BLaER1 (cell line): ENCODE measurements around the gene MRPL55.

Experiments
- H3K27ac ChIP-seq: shearing (Covaris generic); formaldehyde crosslinking; 2 replicates; pipeline ENCODE4 v1.8.1; 2022
- H3K27me3 ChIP-seq: shearing (Covaris generic); formaldehyde crosslinking; 2 replicates; pipeline ENCODE4 v1.8.1; 2022
- H3K36me3 ChIP-seq: shearing (Covaris generic); formaldehyde crosslinking; 2 replicates; pipeline ENCODE4 v1.8.1; 2022
- H3K4me1 ChIP-seq: shearing (Covaris generic); formaldehyde crosslinking; 2 replicates; pipeline ENCODE4 v1.8.1; 2022
- H3K4me2 ChIP-seq: shearing (Covaris generic); formaldehyde crosslinking; 2 replicates; pipeline ENCODE4 v1.8.1; 2022
- H3K4me3 ChIP-seq: shearing (Covaris generic); formaldehyde crosslinking; 2 replicates; pipeline ENCODE4 v1.8.1; 2022
- H3K9ac ChIP-seq: shearing (Covaris generic); formaldehyde crosslinking; 2 replicates; pipeline ENCODE4 v1.8.1; 2022
- H3K9me3 ChIP-seq: shearing (Covaris generic); formaldehyde crosslinking; 2 replicates; pipeline ENCODE4 v1.8.1; 2022
- H4K20me1 ChIP-seq: shearing (Covaris generic); formaldehyde crosslinking; 2 replicates; pipeline ENCODE4 v1.8.1; 2022
- Cebpa-rat ChIP-seq: shearing (Covaris generic); IDR thresholded peaks from 2 replicates; pipeline ENCODE4 v1.8.1; 2022

The MRPL55 gene

DNA sequence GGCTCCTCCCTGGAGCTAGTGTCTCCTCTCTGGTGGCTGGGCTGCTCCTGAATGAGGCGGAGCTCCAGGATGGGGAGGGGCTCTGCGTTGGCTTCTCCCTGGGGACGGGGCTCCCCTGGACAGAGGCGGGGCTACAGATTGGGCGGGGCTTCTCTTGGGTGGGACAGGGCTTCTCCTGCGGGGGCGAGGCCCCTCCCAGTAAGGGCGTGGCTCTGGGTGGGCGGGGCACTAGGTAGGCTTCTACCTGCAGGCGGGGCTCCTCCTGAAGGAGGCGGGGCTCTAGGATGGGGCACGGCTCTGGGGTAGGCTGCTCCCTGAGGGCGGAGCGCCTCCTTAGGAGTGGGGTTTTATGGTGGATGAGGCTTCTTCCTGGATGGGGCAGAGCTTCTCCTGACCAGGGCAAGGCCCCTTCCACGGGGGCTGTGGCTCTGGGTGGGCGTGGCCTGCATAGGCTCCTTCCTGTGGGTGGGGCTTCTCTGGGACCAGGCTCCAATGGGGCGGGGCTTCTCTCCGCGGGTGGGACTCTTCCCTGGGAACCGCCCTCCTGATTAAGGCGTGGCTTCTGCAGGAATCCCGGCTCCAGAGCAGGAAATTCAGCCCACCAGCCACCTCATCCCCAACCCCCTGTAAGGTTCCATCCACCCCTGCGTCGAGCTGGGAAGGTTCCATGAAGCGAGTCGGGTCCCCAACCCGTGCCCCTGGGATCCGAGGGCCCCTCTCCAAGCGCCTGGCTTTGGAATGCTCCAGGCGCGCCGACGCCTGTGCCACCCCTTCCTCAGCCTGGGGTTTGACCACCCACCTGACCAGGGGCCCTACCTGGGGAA is 49.3 kb downstream of the MRPL55 start:
- Histone ChIP-seq H4K20me1 (no peaks in the 10 kb centered on the region), H3K27ac (no peak overlapping the region), H3K9me3 (no peaks in the 10 kb centered on the region), H3K27me3 (peaks cover 2% of the 10 kb centered on the region), H3K36me3 (no peaks in the 10 kb centered on the region), H3K9ac (no peak overlapping the region), H3K4me1 (no peaks in the 10 kb centered on the region), H3K4me3 (no peak overlapping the region), H3K4me2 (no peak overlapping the region)
- TF ChIP-seq Cebpa-rat: no peak

DNA sequence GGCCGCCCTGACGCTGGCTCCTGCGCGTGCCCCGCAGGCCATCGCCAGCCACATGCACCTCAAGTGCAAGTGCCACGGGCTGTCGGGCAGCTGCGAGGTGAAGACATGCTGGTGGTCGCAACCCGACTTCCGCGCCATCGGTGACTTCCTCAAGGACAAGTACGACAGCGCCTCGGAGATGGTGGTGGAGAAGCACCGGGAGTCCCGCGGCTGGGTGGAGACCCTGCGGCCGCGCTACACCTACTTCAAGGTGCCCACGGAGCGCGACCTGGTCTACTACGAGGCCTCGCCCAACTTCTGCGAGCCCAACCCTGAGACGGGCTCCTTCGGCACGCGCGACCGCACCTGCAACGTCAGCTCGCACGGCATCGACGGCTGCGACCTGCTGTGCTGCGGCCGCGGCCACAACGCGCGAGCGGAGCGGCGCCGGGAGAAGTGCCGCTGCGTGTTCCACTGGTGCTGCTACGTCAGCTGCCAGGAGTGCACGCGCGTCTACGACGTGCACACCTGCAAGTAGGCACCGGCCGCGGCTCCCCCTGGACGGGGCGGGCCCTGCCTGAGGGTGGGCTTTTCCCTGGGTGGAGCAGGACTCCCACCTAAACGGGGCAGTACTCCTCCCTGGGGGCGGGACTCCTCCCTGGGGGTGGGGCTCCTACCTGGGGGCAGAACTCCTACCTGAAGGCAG is 50.0 kb downstream of the MRPL55 start:
- Histone ChIP-seq H3K27ac (no peak overlapping the region), H3K9me3 (no peaks in the 10 kb centered on the region), H4K20me1 (no peaks in the 10 kb centered on the region), H3K4me1 (no peaks in the 10 kb centered on the region), H3K4me2 (no peak overlapping the region), H3K9ac (no peak overlapping the region), H3K4me3 (no peak overlapping the region), H3K27me3 (peaks cover 2% of the 10 kb centered on the region), H3K36me3 (no peaks in the 10 kb centered on the region)
- TF ChIP-seq Cebpa-rat: no peak

DNA sequence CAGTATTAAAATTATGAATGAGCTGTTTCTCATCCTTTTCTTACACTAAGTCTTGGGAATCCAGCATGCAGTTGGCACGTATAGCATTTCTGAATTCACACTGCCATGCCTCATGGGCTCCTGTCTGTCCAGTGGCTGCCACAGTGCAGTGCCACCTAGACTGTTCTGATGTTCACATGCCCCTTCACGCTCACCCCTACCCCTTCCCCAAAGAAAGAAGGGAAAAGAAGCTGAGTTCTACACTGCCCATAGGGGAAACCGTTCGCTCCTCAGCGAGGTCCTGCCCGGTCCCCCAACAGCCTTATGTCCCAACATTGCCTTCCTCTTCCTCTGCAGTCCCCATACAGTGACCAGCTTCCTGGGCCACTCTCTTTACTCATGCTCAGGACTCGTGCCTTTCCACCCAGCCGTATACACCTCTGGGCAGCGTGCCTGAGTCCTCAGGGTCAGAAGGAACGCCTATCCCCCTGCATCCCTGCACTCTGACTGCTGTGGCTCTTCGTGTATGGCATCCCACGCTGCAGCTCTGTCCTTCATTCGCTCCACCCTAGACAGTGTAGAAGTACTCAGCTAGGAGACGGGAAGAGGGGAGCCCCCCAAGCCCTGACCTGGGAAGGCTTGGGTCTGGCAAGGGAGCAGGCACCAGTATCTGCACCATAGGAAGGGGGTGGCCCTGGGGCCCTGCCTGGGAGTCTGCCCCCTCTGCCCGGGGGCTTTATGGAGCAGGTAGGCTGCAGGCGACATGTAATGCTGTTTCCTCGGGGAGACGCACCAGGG is 50.7 kb downstream of the MRPL55 start:
- H3K36me3 ChIP-seq: no peaks in the 10 kb centered on the region
- no peak overlapping the region for H3K27ac ChIP-seq
- no peaks in the 10 kb centered on the region for H3K4me1 ChIP-seq
- H3K9me3 ChIP-seq: no peaks in the 10 kb centered on the region
- no peak for TF ChIP-seq Cebpa-rat
- no peaks in the 10 kb centered on the region for H4K20me1 ChIP-seq
- no peak overlapping the region for H3K4me2 ChIP-seq
- H3K9ac ChIP-seq: no peak overlapping the region
- peaks cover 2% of the 10 kb centered on the region for H3K27me3 ChIP-seq
- no peak overlapping the region for H3K4me3 ChIP-seq
